GM12878 (cell line): ENCODE measurements around the gene PDE10A. TPM values are rescaled to one million over a fixed set of nuclear protein-coding genes. Genes with fewer than 3 reads are reported as not detected.

Experiments used
- ATAC-seq: fragments of 200-7000 bp; cut with Tn5 transposase; 3 replicates; pipeline ENCODE4 v1.9.1; 2020; ENCODE audit warnings: mild to moderate bottlenecking, moderate library complexity
- BruUV-seq: library from RNA; stranded (reverse); fragments of 400-500 nt; replicated peaks from 2 replicates; lab custom pipeline; 2021; lab: Mats Ljungman, UMichigan
- CTCF ChIA-PET: fragments of 300-600 bp; sonication (Branson Sonifier 250); formaldehyde crosslinking; extraction: SDS; loops from one replicate; lab custom pipeline; 2021; ENCODE audit warnings: inconsistent platforms; lab: Yijun Ruan, JAX
- POLR2A ChIA-PET: fragments of 350-600 bp; formaldehyde crosslinking; extraction: SDS; loops from one replicate; lab custom pipeline; 2021; ENCODE audit warnings: inconsistent platforms; lab: Charles Lee
- RAD21 ChIA-PET: fragments of 300-600 bp; sonication (Branson Sonifier 250); formaldehyde crosslinking; loops from one replicate; lab custom pipeline; 2023; ENCODE audit warnings: antibody characterized with exemption; ENCODE audit not compliant: unreplicated experiment; lab: Charles Lee
- SMC1A ChIA-PET: fragments of 300-600 bp; sonication (Branson Sonifier 250); formaldehyde crosslinking; loops from one replicate; lab custom pipeline; 2023; ENCODE audit not compliant: unreplicated experiment, uncharacterized antibody; lab: Charles Lee
- DNase-seq: peaks from one replicate; pipeline ENCODE4 v3.0.0-alpha.2; 2011; ENCODE audit warnings: low read depth, low spot score
- FAIRE-seq: peaks from 3 replicates; lab custom pipeline; 2011; peaks lifted over from hg19 to GRCh38; lab: Jason Lieb, UNC
- H2AFZ ChIP-seq: 2 replicates; pipeline ENCODE4 v1.6.0; 2011; ENCODE audit warnings: low read depth, low read length, control low read depth; ENCODE audit not compliant: control insufficient read depth
- H3K27ac ChIP-seq: 2 replicates; pipeline ENCODE4 v1.5.1; 2011; ENCODE audit warnings: control low read depth; ENCODE audit not compliant: control insufficient read depth, insufficient read depth
- H3K27me3 ChIP-seq, 2 experiments: replicated peaks in 1 of 2; 2 replicates each; pipeline versions ENCODE4 v1.6.0 to v1.6.1; 2011; ENCODE audit warnings: low read length in 1 of 2; ENCODE audit not compliant: control insufficient read depth in 2 of 2, insufficient read depth in 2 of 2
- H3K36me3 ChIP-seq, 2 experiments: 2 replicates each; pipeline ENCODE4 v1.5.1; 2011; ENCODE audit warnings: low read length in 1 of 2; ENCODE audit not compliant: control insufficient read depth in 2 of 2, insufficient read depth in 2 of 2
- H3K4me1 ChIP-seq: 2 replicates; pipeline ENCODE4 v1.6.1; 2011; ENCODE audit warnings: mild to moderate bottlenecking, low read length, moderate library complexity, mixed read lengths; ENCODE audit not compliant: control insufficient read depth, insufficient read depth
- H3K4me2 ChIP-seq: 2 replicates; pipeline ENCODE4 v1.6.0; 2011; ENCODE audit warnings: control low read depth; ENCODE audit not compliant: control insufficient read depth, insufficient read depth
- H3K4me3 ChIP-seq: fragments of 200-600 bp; sonication (generic); 2 replicates; pipeline ENCODE4 v1.5.1; 2016
- H3K79me2 ChIP-seq: 2 replicates; pipeline ENCODE4 v1.6.0; 2011; ENCODE audit warnings: low read length; ENCODE audit not compliant: control insufficient read depth, insufficient read depth
- H3K9ac ChIP-seq: 2 replicates; pipeline ENCODE4 v1.8.0; 2011; ENCODE audit warnings: low read length, control low read depth, mixed read lengths; ENCODE audit not compliant: control insufficient read depth, insufficient read depth
- H3K9me3 ChIP-seq: replicated peaks from 3 replicates; pipeline ENCODE4 v1.5.1; 2011; ENCODE audit warnings: mild to moderate bottlenecking, low read length; ENCODE audit not compliant: control insufficient read depth, insufficient read depth
- H4K20me1 ChIP-seq: 2 replicates; pipeline ENCODE4 v1.6.0; 2011; ENCODE audit not compliant: control insufficient read depth, insufficient read depth
- EGR1 ChIP-seq, 2 experiments: IDR thresholded peaks; 1 replicate in 1 of 2; 2 replicates in 1 of 2; pipeline ENCODE4 v1.6.1; 2011 to 2012; ENCODE audit warnings: low read depth in 2 of 2, low read length in 2 of 2, borderline replicate concordance in 1 of 2, mild to moderate bottlenecking in 1 of 2, moderate library complexity in 1 of 2
- ELK1 ChIP-seq: IDR thresholded peaks from 2 replicates; pipeline ENCODE4 v1.6.1; 2012; ENCODE audit warnings: low read depth, low read length, improper control_type of control experiment
- FOS ChIP-seq: IDR thresholded peaks from 3 replicates; pipeline ENCODE4 v1.6.1; 2011; ENCODE audit warnings: borderline replicate concordance; ENCODE audit not compliant: insufficient read length; ENCODE audit errors: extremely low read depth
- HDAC6 ChIP-seq: fragments of 200-600 bp; sonication (generic); IDR thresholded peaks from one replicate; pipeline ENCODE4 v1.8.0; 2017; ENCODE audit warnings: antibody characterized with exemption; ENCODE audit not compliant: unreplicated experiment
- HSF1 ChIP-seq: fragments of 150-350 bp; IDR thresholded peaks from 2 replicates; pipeline ENCODE4 v1.6.1; 2014; ENCODE audit warnings: mild to moderate bottlenecking, low read depth, low read length
- IKZF1 ChIP-seq: fragments of 450-650 bp; conservative IDR thresholded peaks from 2 replicates; pipeline ENCODE4 v1.6.1; 2017; ENCODE audit warnings: antibody characterized with exemption, mild to moderate bottlenecking
- IRF3 ChIP-seq: fragments of 450-650 bp; IDR thresholded peaks from 2 replicates; pipeline ENCODE4 v1.6.1; 2014; ENCODE audit warnings: mild to moderate bottlenecking
- NRF1 ChIP-seq: conservative IDR thresholded peaks from 2 replicates; pipeline ENCODE4 v1.6.1; 2011; ENCODE audit warnings: mild to moderate bottlenecking, low read depth, low read length, improper control_type of control experiment
- PAX5 ChIP-seq: IDR thresholded peaks from 2 replicates; pipeline ENCODE4 v1.6.1; 2011; ENCODE audit warnings: low read depth, low read length, borderline replicate concordance
- POU2F2 ChIP-seq: IDR thresholded peaks from 3 replicates; pipeline ENCODE4 v1.6.1; 2011; ENCODE audit warnings: low read depth, mild to moderate bottlenecking, low read length, borderline replicate concordance
- RBBP5 ChIP-seq: fragments of 200-600 bp; sonication (generic); conservative IDR thresholded peaks from 2 replicates; pipeline ENCODE4 v1.6.1; 2016
- SKIL ChIP-seq: fragments of 450-650 bp; IDR thresholded peaks from 2 replicates; pipeline ENCODE4 v1.6.1; 2017; ENCODE audit warnings: mild to moderate bottlenecking, low read depth, inconsistent platforms; ENCODE audit not compliant: poor library complexity, severe bottlenecking
- SMAD5 ChIP-seq: IDR thresholded peaks from 2 replicates; pipeline ENCODE4 v1.6.1; 2016; ENCODE audit warnings: antibody characterized with exemption, low read depth
- SUZ12 ChIP-seq: fragments of 200-600 bp; sonication (generic); IDR thresholded peaks from one replicate; pipeline ENCODE4 v1.6.1; 2018; ENCODE audit warnings: antibody characterized with exemption, mild to moderate bottlenecking; ENCODE audit not compliant: unreplicated experiment
- ZBTB11 ChIP-seq: fragments of 450-650 bp; formaldehyde crosslinking; IDR thresholded peaks from 2 replicates; pipeline ENCODE4 v1.5.0; 2022; ENCODE audit warnings: mild to moderate bottlenecking, missing genetic modification characterization
- WGBS: methylation state at CpG from one replicate; pipeline ENCODE4 v1.1.6; 2016; ENCODE audit warnings: low lambda C conversion rate; ENCODE audit not compliant: insufficient replicate concordance, insufficient coverage; ENCODE audit errors: missing lambda C conversion rate; 5-methylcytosine and 5-hydroxymethylcytosine counted together
- in situ Hi-C: fragments of 300-500 bp; cut with MboI; formaldehyde crosslinking; loops from 9 replicates; pipeline ENCODE4 v1.14.3; 2018; ENCODE audit warnings: mixed read lengths
- intact Hi-C: fragments of 100-400 bp; cut with micrococcal nuclease; formaldehyde crosslinking; loops from one replicate; pipeline ENCODE4 v1.14.2; 2022; ENCODE audit not compliant: unreplicated experiment
- polyA plus RNA-seq, 11 experiments: library from polyadenylated mRNA; depleted of rRNA in 4 of 11; unstranded in 6 of 11; stranded (reverse) in 5 of 11; fragments of >200 nt; fragmentation: Nextera tagmentation in 4 of 11; fragmentation: Illumina TruSeq in 1 of 11; extraction: Ambion mirVana in 4 of 11; extraction: Trizol in 1 of 11; gene quantifications; 1 replicate in 1 of 11; 2 replicates in 10 of 11; pipeline versions ENCODE4 v1.2.1 to v1.2.3, GENCODE V29; 2011 to 2016; ENCODE audit warnings: inconsistent platforms in 2 of 11, missing spikeins in 2 of 11, low read depth in 1 of 11
- total RNA-seq, 4 experiments: library from RNA; depleted of rRNA in 3 of 4; stranded (reverse); fragments of >200 nt in 3 of 4; fragmentation: Illumina TruSeq in 1 of 4; extraction: Trizol in 1 of 4; gene quantifications; 2 replicates each; pipeline versions ENCODE4 v1.2.1 to v1.2.3, GENCODE V29; 2013 to 2021

The PDE10A gene
- total and polyA plus RNA-seq, 10 of the 15 experiments (the other 5 are each of a cell fraction or from before 2014, with no cell fraction given), result under 0.01 to 1.3 (median 0.03) TPM; not detected in 2

GRCh38 chr6:165404296-165404695, 258.7 kb downstream of the PDE10A start:
- FAIRE-seq, result no peak
- ChIA-PET RAD21 (no interaction called here), CTCF (no interaction called here), POLR2A (no interaction called here), SMC1A (no interaction called here)
- no peak for ATAC-seq
- Histone ChIP-seq H3K79me2 (no peaks in the 10 kb centered on the region), H3K4me2 (no peak overlapping the region), H4K20me1 (no peaks in the 10 kb centered on the region), H3K9me3 (no peaks in the 10 kb centered on the region), H3K4me3 (no peak overlapping the region), H2AFZ (no peak overlapping the region), H3K36me3 (no peaks in the 10 kb centered on the region), H3K9ac (no peak overlapping the region), H3K27me3 (no peaks in the 10 kb centered on the region), H3K4me1 (no peaks in the 10 kb centered on the region), H3K27ac (no peak overlapping the region)
- TF ChIP-seq ELK1 (no peak), HSF1 (no peak), IKZF1 (no peak), POU2F2 (no peak), EGR1 (IDR thresholded peaks at IDR 0.05; ENCODE audit: borderline replicate concordance in 1 of 2, low read depth in 2 of 2, low read length in 2 of 2) (no peak), SUZ12 (no peak), RBBP5 (no peak), ZBTB11 (CRISPR knock-in tag) (no peak), IRF3 (no peak), FOS (no peak), NRF1 (no peak), PAX5 (no peak), SMAD5 (no peak), SKIL (no peak), HDAC6 (no peak)
- in situ Hi-C loops, result no loop called here
- 66% methylated on average over 2 of the region's 2 CpGs for WGBS
- no TSS peak for BruUV-seq
- DNase-seq, result no peak
- intact Hi-C loops, result no loop called here
